ENCODE data around the gene MAPK1IP1L. TPM values are rescaled to one million over a fixed set of nuclear protein-coding genes. Genes with fewer than 3 reads are reported as not detected.
"Not testable (repeated sequence)": the region's sequence is repeated elsewhere in the genome, so short reads cannot be mapped to it uniquely, and the experiment has no call there.

Gene MAPK1IP1L
- 66.6 TPM for polyA plus RNA-seq (ENCODE audit: insufficient read length)

- DNase-seq: peak; percentile 96
These were observed at the start of gene MAPK1IP1L for GRCh38 chr14:55051423-55052268. Gene MAPK1IP1L, plus strand, starts transcription at chr14:55051647. Its CDS starts 10,037 bp downstream, at chr14:55061684.

- no peak for DNase-seq
These were observed 46.4 kb upstream of the MAPK1IP1L start for GRCh38 chr14:55005071-55005470.

- no peak for DNase-seq
These were observed 36.4 kb upstream of the MAPK1IP1L start for GRCh38 chr14:55015006-55015405.

- DNase-seq: no peak
These were observed 31.4 kb upstream of the MAPK1IP1L start for GRCh38 chr14:55019968-55020554.

- DNase-seq: not testable (repeated sequence)
These were observed 27.1 kb upstream of the MAPK1IP1L start for GRCh38 chr14:55024365-55024764.

- no peak for DNase-seq
These were observed 25.5 kb upstream of the MAPK1IP1L start for GRCh38 chr14:55025948-55026347.

- no peak for DNase-seq
These were observed 25.0 kb upstream of the MAPK1IP1L start for GRCh38 chr14:55026441-55026792.

- peak; percentile 95 for DNase-seq
These were observed 24.5 kb upstream of the MAPK1IP1L start, which contains the start of the genes SOCS4 and WDHD1 for GRCh38 chr14:55026793-55027561. Gene SOCS4, plus strand, starts transcription at chr14:55027236. Its CDS starts 15,806 bp downstream, at chr14:55043042. Gene WDHD1, minus strand, starts transcription at chr14:55027099. Its CDS starts 312 bp downstream, at chr14:55026787.

GRCh38 chr14:55028066-55028465 lies 23.4 kb upstream of the MAPK1IP1L start:
- DNase-seq: no peak

GRCh38 chr14:55028476-55028875 lies 23.0 kb upstream of the MAPK1IP1L start:
- DNase-seq: no peak

GRCh38 chr14:55031190-55031589 lies 20.3 kb upstream of the MAPK1IP1L start:
- DNase-seq: no peak

GRCh38 chr14:55037995-55038394 lies 13.5 kb upstream of the MAPK1IP1L start:
- DNase-seq: not testable (repeated sequence)

GRCh38 chr14:55038708-55039107 lies 12.7 kb upstream of the MAPK1IP1L start:
- DNase-seq: no peak

GRCh38 chr14:55043528-55043927 lies 7.9 kb upstream of the MAPK1IP1L start:
- no peak for DNase-seq

- no peak for DNase-seq
These were observed 6.4 kb upstream of the MAPK1IP1L start for GRCh38 chr14:55045087-55045486.

GRCh38 chr14:55047301-55048053 lies 4.0 kb upstream of the MAPK1IP1L start:
- no peak for DNase-seq

- no peak for DNase-seq
These were observed 2.5 kb upstream of the MAPK1IP1L start for GRCh38 chr14:55048900-55049436.

- no peak for DNase-seq
These were observed 353 bp upstream of the MAPK1IP1L start for GRCh38 chr14:55051165-55051422.

GRCh38 chr14:55052269-55052930 lies 953 bp downstream of the MAPK1IP1L start:
- DNase-seq: no peak

- DNase-seq: no peak
These were observed 1.6 kb downstream of the MAPK1IP1L start for GRCh38 chr14:55053018-55053417.

- no peak for DNase-seq
These were observed 2.1 kb downstream of the MAPK1IP1L start for GRCh38 chr14:55053500-55053899.

- DNase-seq: no peak
These were observed 2.7 kb downstream of the MAPK1IP1L start for GRCh38 chr14:55054098-55054497.

Measured in hindlimb muscle (tissue), 1 donor.